AG09319 (cell line): ENCODE results near the gene PLCH2.
"Not testable (repeated sequence)": the region's sequence is repeated elsewhere in the genome, so short reads cannot be mapped to it uniquely, and the experiment has no call there.

ENCODE experiments used
- DNase-seq: peaks from one replicate; pipeline ENCODE4 v3.0.0-alpha.2; 2010; ENCODE audit warnings: low read depth; ENCODE audit errors: extremely low read depth
- CTCF ChIP-seq: IDR thresholded peaks from 2 replicates; pipeline ENCODE4 v1.5.1; 2011; ENCODE audit warnings: low read depth, mild to moderate bottlenecking, inconsistent platforms, low read length, moderate library complexity

Gene PLCH2

GRCh38 chr1:2546515-2547209, 70.6 kb downstream of the PLCH2 start:
- TF ChIP-seq CTCF: peak; percentile 2
- DNase-seq: no peak

- no peak for TF ChIP-seq CTCF
- no peak for DNase-seq
Observed at GRCh38 chr1:2547210-2548067, 71.3 kb downstream of the PLCH2 start.

- TF ChIP-seq CTCF: peak; percentile 98
- no peak for DNase-seq
Observed at GRCh38 chr1:2548068-2548589, 72.0 kb downstream of the PLCH2 start.

- DNase-seq: not testable (repeated sequence)
Observed at GRCh38 chr1:2549367-2550029, 73.4 kb downstream of the PLCH2 start.

- not testable (repeated sequence) for DNase-seq
Observed at GRCh38 chr1:2550309-2550861, 74.3 kb downstream of the PLCH2 start.

- DNase-seq: not testable (repeated sequence)
Observed at GRCh38 chr1:2551544-2551943, 75.5 kb downstream of the PLCH2 start.

GRCh38 chr1:2552189-2552588, 76.1 kb downstream of the PLCH2 start:
- no peak for DNase-seq
- no peak for TF ChIP-seq CTCF

GRCh38 chr1:2553076-2553475, 77.0 kb downstream of the PLCH2 start:
- DNase-seq: not testable (repeated sequence)
